Measurements from ENCODE around the gene ITIH1. TPM values are rescaled to one million over a fixed set of nuclear protein-coding genes. Genes with fewer than 3 reads are reported as not detected.

ITIH1 gene
- total and polyA plus RNA-seq, 7 experiments from 2014 or later: not detected

DNA sequence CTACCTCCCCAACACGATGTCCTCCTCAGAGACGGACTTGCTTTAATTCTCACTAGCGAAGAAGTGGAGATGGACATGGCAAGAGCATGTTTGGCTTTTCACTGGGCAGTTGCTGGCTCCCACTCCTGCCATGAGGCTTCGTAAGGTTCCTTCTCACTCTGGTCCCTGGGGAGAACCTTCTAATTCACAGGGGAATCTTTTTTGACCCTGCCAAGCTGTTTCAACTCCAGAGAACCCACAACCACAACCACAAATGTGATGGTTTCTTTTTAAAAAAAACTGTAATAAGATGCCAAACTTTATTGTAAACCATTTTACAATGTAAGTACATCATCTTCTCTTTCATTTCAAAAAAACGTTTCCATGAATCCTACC is 59.1 kb downstream of the ITIH1 start:
- H3K27me3 ChIP-seq (ENCODE audit: control insufficient read depth in 2 of 2, insufficient read depth in 2 of 2, low read length in 2 of 2): no peaks in the 10 kb centered on the region
- CTCF ChIA-PET: no interaction called here
- H3K4me1 ChIP-seq (ENCODE audit: control insufficient read depth in 2 of 2, insufficient read depth in 2 of 2, low read length in 2 of 2): peaks cover 12 to 22% of the 10 kb centered on the region in 2 donors
- Mint-ChIP-seq H3K36me3 (peaks cover 1 to 22% (median 4%) of the 10 kb centered on the region in 5 donors), H3K4me1 (peaks cover 12 to 33% (median 24%) of the 10 kb centered on the region in 7 donors), H3K9me3 (no peaks in the 10 kb centered on the region), H3K27me3 (no peaks in the 10 kb centered on the region), H3K4me3 (no peak overlapping the region), H3K27ac (no peak overlapping the region)
- H3K4me3 ChIP-seq (ENCODE audit: low read length): no peak overlapping the region
- POLR2A ChIA-PET: no interaction called here
- intact Hi-C loops (cut with micrococcal nuclease): no loop called here
- no peaks in the 10 kb centered on the region for H3K9me3 ChIP-seq (ENCODE audit: control insufficient read depth in 2 of 3, low read length in 3 of 3)
- no peak overlapping the region for H3K27ac ChIP-seq (ENCODE audit: low read depth, low read length)
- peaks cover 0 to 35% (median 0%) of the 10 kb centered on the region in 3 experiments for H3K36me3 ChIP-seq (ENCODE audit: control insufficient read depth in 2 of 3, insufficient read depth in 3 of 3, low read length in 3 of 3)
- ATAC-seq: no peak
- no peak for DNase-seq

DNA sequence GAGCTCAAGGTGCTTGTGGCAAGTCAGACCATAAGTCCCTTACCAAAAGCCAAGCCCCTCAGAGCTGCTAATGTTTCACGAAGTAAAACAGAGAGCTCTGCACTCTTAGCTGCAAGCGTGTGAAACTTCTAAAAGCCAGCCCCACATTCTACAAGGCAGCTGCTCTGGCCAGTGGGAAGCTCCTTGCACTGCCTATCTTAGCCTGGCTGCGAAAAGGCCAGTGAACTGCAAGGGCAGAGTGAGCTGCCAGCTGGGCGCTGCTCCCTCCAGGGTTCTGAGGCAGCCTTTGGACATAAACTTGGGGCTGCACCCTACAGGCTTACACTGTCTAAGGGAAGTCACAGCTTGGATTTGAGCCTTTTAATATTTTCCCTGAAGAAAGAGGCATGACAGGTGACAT is 59.6 kb downstream of the ITIH1 start:
- intact Hi-C loops (cut with micrococcal nuclease): no loop called here
- Histone ChIP-seq H3K4me3 (ENCODE audit: low read length) (no peak overlapping the region), H3K27me3 (ENCODE audit: control insufficient read depth in 2 of 2, insufficient read depth in 2 of 2, low read length in 2 of 2) (no peaks in the 10 kb centered on the region), H3K9me3 (ENCODE audit: control insufficient read depth in 2 of 3, low read length in 3 of 3) (no peaks in the 10 kb centered on the region), H3K36me3 (ENCODE audit: control insufficient read depth in 2 of 3, insufficient read depth in 3 of 3, low read length in 3 of 3) (peaks cover 0 to 40% (median 0%) of the 10 kb centered on the region in 3 experiments), H3K4me1 (ENCODE audit: control insufficient read depth in 2 of 2, insufficient read depth in 2 of 2, low read length in 2 of 2) (peaks cover 12 to 22% of the 10 kb centered on the region in 2 donors), H3K27ac (ENCODE audit: low read depth, low read length) (no peak overlapping the region)
- H3K27me3 Mint-ChIP-seq: no peaks in the 10 kb centered on the region
- CTCF ChIA-PET: interaction anchor here (0.7 kb wide), 1 partner anchor 11 kb away, joined by 4 read pairs; no protein-coding TSS in a partner anchor
- H3K4me1 Mint-ChIP-seq: peaks cover 12 to 36% (median 25%) of the 10 kb centered on the region in 7 donors
- POLR2A ChIA-PET: no interaction called here
- DNase-seq (no peak), ATAC-seq (no peak)
- H3K9me3 Mint-ChIP-seq: no peaks in the 10 kb centered on the region
- peaks cover 4 to 28% (median 6%) of the 10 kb centered on the region in 5 donors for H3K36me3 Mint-ChIP-seq
- H3K4me3 Mint-ChIP-seq: no peak overlapping the region
- H3K27ac Mint-ChIP-seq: peak overlapping the region in 1 of 9 donors; percentile 43

DNA sequence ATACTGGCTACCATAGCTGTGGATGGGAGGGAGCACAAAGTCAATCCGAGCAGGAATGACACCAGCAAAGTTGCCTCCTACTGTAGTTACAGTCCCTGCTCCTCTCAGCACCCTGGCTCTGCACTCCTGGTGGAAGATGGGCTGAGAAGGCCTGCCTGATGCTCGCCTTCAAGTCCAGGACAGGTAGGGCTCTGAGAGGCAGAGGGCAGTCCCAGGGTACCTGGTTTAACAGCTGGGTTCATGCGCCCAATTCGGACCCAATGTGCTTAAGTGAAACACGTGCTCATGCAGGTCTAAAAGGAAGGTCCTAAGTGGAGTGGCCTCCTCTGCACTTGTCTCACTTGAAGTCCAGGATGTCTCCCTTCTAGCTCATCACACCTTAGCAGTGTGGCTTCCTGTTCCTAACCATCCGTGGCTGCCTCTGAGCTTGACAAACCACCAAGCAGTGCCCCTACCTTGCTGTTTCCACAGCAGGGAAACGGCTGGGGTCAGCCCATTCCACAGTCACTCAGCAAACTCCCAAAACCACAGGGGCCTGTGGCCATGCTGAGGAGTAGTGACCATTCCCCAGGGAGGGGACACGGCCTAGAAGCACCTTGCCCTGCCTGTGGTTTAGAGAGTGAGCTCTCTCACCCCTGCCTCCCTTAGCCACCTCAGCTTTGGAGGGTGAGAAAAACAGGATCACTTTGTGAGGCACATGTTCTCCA is 61.3 kb downstream of the ITIH1 start:
- Mint-ChIP-seq H3K4me1 (peaks cover 12 to 36% (median 26%) of the 10 kb centered on the region in 7 donors), H3K27ac (peak overlapping the region in 5 of 9 donors; percentile 29 to 56 (median 41)), H3K4me3 (peak overlapping the region in 1 of 10 donors; percentile 33), H3K27me3 (no peaks in the 10 kb centered on the region), H3K9me3 (no peaks in the 10 kb centered on the region), H3K36me3 (peaks cover 4 to 32% (median 7%) of the 10 kb centered on the region in 5 donors)
- CTCF ChIA-PET: no interaction called here
- DNase-seq (no peak), ATAC-seq (peak; percentile 66)
- POLR2A ChIA-PET: no interaction called here
- H3K9me3 ChIP-seq (ENCODE audit: control insufficient read depth in 2 of 3, low read length in 3 of 3): no peaks in the 10 kb centered on the region
- no peak overlapping the region for H3K4me3 ChIP-seq (ENCODE audit: low read length)
- H3K4me1 ChIP-seq (ENCODE audit: control insufficient read depth in 2 of 2, insufficient read depth in 2 of 2, low read length in 2 of 2): peaks cover 12 to 22% of the 10 kb centered on the region in 2 donors
- no peak overlapping the region for H3K27ac ChIP-seq (ENCODE audit: low read depth, low read length)
- H3K36me3 ChIP-seq (ENCODE audit: control insufficient read depth in 2 of 3, insufficient read depth in 3 of 3, low read length in 3 of 3): peaks cover 0 to 55% (median 5%) of the 10 kb centered on the region in 3 experiments
- H3K27me3 ChIP-seq (ENCODE audit: control insufficient read depth in 2 of 2, insufficient read depth in 2 of 2, low read length in 2 of 2): no peaks in the 10 kb centered on the region
- intact Hi-C loops (cut with micrococcal nuclease): no loop called here

DNA sequence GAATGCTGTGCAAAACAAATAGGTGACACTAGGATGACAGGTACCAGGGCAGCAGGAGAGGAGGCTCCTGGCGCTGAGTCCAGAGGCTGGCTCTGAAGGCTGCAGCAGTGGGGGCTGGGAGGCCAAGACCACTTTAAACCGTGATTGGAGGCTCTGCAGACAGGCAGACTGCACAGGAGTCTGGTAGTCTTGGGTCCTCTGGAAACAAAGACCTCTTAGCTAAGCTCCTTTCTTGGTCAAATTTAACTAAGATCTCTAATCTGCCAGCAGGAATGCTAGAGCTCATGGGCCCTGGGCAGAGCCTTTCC is 61.8 kb downstream of the ITIH1 start:
- Mint-ChIP-seq H3K4me3 (no peak overlapping the region), H3K9me3 (no peaks in the 10 kb centered on the region), H3K27me3 (no peaks in the 10 kb centered on the region), H3K36me3 (peaks cover 4 to 32% (median 7%) of the 10 kb centered on the region in 5 donors), H3K4me1 (peaks cover 12 to 36% (median 26%) of the 10 kb centered on the region in 7 donors), H3K27ac (peak overlapping the region in 2 of 9 donors; percentile 39 to 56)
- Histone ChIP-seq H3K9me3 (ENCODE audit: control insufficient read depth in 2 of 3, low read length in 3 of 3) (no peaks in the 10 kb centered on the region), H3K27ac (ENCODE audit: low read depth, low read length) (no peak overlapping the region), H3K4me3 (ENCODE audit: low read length) (no peak overlapping the region), H3K27me3 (ENCODE audit: control insufficient read depth in 2 of 2, insufficient read depth in 2 of 2, low read length in 2 of 2) (no peaks in the 10 kb centered on the region), H3K36me3 (ENCODE audit: control insufficient read depth in 2 of 3, insufficient read depth in 3 of 3, low read length in 3 of 3) (peaks cover 0 to 61% (median 5%) of the 10 kb centered on the region in 3 experiments), H3K4me1 (ENCODE audit: control insufficient read depth in 2 of 2, insufficient read depth in 2 of 2, low read length in 2 of 2) (peaks cover 12 to 22% of the 10 kb centered on the region in 2 donors)
- DNase-seq (no peak), ATAC-seq (no peak)
- POLR2A ChIA-PET: no interaction called here
- intact Hi-C loops (cut with micrococcal nuclease): no loop called here
- CTCF ChIA-PET: no interaction called here

DNA sequence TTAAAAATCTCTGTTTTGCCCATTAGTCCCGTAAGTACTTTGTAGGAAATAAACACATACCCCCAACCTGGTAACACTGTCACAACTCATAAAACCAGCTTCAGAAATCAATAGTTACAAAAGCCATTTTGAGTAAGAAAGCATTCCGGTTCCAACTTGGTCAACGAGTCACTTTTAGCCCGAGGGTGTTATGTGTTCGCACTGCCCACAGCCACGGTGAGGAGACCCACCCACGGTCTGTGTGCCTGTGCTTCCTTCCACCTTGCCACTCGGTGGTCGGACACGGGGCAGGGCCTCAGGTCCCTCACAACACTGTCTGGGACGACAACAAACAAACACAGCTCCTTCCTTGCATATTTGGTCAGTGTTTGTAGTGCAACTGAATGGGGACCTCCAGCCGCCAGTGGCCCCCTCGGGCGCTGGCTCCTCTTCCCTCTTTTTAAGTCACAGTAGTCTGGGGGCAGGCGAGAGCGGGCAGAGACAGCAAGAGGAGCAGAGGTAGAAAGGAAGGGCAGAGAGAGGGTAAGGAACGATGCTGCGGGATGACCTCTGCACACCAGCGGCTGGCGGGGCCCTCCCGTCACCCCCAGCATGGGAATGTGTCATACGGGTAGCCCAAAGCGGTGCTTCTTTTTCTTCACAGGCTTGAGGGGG is 62.6 kb downstream of the ITIH1 start:
- H3K4me3 Mint-ChIP-seq: no peak overlapping the region
- H3K4me3 ChIP-seq (ENCODE audit: low read length): no peak overlapping the region
- no peaks in the 10 kb centered on the region for H3K27me3 ChIP-seq (ENCODE audit: control insufficient read depth in 2 of 2, insufficient read depth in 2 of 2, low read length in 2 of 2)
- peaks cover 0 to 58% (median 5%) of the 10 kb centered on the region in 3 experiments for H3K36me3 ChIP-seq (ENCODE audit: control insufficient read depth in 2 of 3, insufficient read depth in 3 of 3, low read length in 3 of 3)
- H3K36me3 Mint-ChIP-seq: peaks cover 4 to 32% (median 7%) of the 10 kb centered on the region in 5 donors
- no peaks in the 10 kb centered on the region for H3K9me3 ChIP-seq (ENCODE audit: control insufficient read depth in 2 of 3, low read length in 3 of 3)
- no peak overlapping the region for H3K27ac ChIP-seq (ENCODE audit: low read depth, low read length)
- intact Hi-C loops (cut with micrococcal nuclease): no loop called here
- H3K27ac Mint-ChIP-seq: peak overlapping the region in 2 of 9 donors; percentile 22 to 58
- CTCF ChIA-PET: no interaction called here
- ATAC-seq (no peak), DNase-seq (no peak)
- no peaks in the 10 kb centered on the region for H3K27me3 Mint-ChIP-seq
- peaks cover 12 to 22% of the 10 kb centered on the region in 2 donors for H3K4me1 ChIP-seq (ENCODE audit: control insufficient read depth in 2 of 2, insufficient read depth in 2 of 2, low read length in 2 of 2)
- peaks cover 12 to 36% (median 26%) of the 10 kb centered on the region in 7 donors for H3K4me1 Mint-ChIP-seq
- no peaks in the 10 kb centered on the region for H3K9me3 Mint-ChIP-seq
- POLR2A ChIA-PET: interaction anchor here (0.5 kb wide), 1 partner anchor 110 kb away, joined by 3 read pairs; no protein-coding TSS in a partner anchor

DNA sequence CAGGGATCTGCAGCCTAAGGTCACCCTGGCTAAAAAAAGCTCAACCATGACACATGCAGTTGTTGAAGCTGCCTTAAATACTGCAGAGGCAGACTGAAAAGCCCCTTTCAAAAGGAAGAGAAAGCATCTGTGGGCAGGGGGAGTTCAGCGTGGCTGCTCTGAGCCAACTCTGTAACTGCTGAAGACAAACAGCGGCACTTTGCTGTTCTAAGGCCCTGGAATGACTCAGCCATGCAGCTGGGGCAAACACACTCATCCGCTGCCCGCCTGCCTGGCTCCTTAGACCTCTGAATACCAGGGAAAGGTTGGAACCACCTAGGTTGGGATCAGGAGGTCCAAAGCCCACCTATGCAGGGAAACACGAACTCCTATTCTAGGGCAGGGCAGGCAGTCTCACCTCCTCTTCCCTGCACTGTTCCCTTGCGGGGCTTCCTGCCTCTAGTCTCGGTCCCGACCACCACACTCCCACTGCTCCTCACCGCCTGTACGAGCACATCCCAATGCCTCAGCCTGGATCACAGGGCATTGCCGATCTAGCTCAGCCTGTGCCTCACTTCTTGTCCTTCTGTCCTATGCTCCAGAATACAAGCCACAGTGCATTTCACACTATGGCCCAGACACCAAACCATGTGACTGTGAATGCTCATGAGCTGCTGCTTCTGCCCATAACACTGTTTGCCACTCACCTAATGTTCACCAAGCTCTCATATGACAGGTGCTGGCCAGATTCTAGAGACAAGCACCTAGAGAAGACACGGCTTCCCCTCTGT is 64.0 kb downstream of the ITIH1 start:
- Mint-ChIP-seq H3K9me3 (no peaks in the 10 kb centered on the region), H3K4me1 (peaks cover 12 to 36% (median 26%) of the 10 kb centered on the region in 7 donors), H3K4me3 (no peak overlapping the region), H3K36me3 (peaks cover 4 to 26% (median 7%) of the 10 kb centered on the region in 5 donors), H3K27me3 (no peaks in the 10 kb centered on the region), H3K27ac (peak overlapping the region in 1 of 9 donors; percentile 38)
- Histone ChIP-seq H3K27me3 (ENCODE audit: control insufficient read depth in 2 of 2, insufficient read depth in 2 of 2, low read length in 2 of 2) (no peaks in the 10 kb centered on the region), H3K4me3 (ENCODE audit: low read length) (no peak overlapping the region), H3K9me3 (ENCODE audit: control insufficient read depth in 2 of 3, low read length in 3 of 3) (no peaks in the 10 kb centered on the region), H3K36me3 (ENCODE audit: control insufficient read depth in 2 of 3, insufficient read depth in 3 of 3, low read length in 3 of 3) (peaks cover 0 to 44% (median 5%) of the 10 kb centered on the region in 3 experiments), H3K4me1 (ENCODE audit: control insufficient read depth in 2 of 2, insufficient read depth in 2 of 2, low read length in 2 of 2) (peaks cover 12 to 22% of the 10 kb centered on the region in 2 donors), H3K27ac (ENCODE audit: low read depth, low read length) (no peak overlapping the region)
- intact Hi-C loops (cut with micrococcal nuclease): no loop called here
- DNase-seq: no peak
- ChIA-PET POLR2A (no interaction called here), CTCF (interaction anchor here (0.7 kb wide), 1 partner anchor 123 kb away, joined by 3 read pairs; no protein-coding TSS in a partner anchor)
- no peak for ATAC-seq

Data from naive thymus-derived CD4-positive, alpha-beta T cell (primary cell).